Measurements from ENCODE around the gene TRMT10B.
"Not testable (repeated sequence)": the region's sequence is repeated elsewhere in the genome, so short reads cannot be mapped to it uniquely, and the experiment has no call there.

Gene TRMT10B

GRCh38 chr9:37752112-37752511 is 1.5 kb upstream of the TRMT10B start:
- not testable (repeated sequence) for DNase-seq

GRCh38 chr9:37752642-37753488 is 740 bp upstream of the TRMT10B start:
- no peak for DNase-seq

DNA sequence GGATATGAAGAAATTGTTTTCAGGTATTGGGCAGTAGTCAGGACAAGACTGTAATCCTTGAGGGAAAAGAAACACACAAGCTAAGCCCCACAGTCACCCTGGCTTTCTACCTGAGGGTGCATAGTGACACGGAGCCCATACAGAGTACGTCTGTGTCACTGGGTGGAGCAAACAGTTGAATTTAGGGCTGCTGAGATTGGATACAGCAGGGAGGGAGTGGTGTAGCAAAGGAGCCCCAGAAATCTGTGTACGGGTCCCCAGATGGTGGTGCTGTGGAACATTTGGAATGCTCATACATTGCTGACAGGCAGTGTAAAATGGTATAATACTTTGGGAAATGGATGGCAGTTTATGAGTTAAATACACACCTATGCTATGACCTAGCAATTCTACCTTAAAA is 5.1 kb downstream of the TRMT10B start:
- DNase-seq = no peak

DNA sequence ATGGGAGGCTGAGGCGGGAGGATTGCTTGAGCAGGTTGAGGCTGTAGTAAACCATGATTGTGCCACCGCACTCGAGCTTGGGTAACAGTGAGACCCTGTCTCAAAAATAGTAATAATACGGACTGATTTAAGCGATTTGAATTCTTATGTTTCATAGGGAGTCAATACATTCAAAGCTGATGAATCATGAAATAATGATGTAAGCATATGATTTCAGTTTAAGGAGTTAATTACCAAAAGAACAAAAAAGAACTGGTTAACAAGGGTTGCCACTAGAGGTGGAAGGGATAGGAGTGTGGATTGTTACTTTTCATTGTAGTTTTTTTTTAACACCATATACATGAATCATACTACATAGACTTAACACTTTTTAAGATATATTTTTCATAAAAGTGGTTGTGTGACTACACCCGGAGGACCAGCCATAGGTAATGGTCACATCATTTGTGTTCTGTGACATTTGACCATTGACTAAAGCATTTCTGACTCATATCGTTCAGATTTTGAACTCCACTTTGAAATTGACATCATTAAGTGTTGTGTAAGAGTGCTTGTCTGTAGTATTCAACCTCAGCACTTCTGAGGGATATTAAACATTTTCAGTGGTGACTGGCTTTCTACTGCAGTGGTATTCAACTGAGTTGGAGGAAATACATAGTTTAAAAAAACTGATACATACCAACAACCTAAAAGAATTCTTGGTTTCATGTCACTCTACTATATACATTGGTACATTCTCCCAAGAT is 7.0 kb downstream of the TRMT10B start:
- no peak for DNase-seq

GRCh38 chr9:37761511-37761910 is 7.9 kb downstream of the TRMT10B start:
- DNase-seq = no peak

DNA sequence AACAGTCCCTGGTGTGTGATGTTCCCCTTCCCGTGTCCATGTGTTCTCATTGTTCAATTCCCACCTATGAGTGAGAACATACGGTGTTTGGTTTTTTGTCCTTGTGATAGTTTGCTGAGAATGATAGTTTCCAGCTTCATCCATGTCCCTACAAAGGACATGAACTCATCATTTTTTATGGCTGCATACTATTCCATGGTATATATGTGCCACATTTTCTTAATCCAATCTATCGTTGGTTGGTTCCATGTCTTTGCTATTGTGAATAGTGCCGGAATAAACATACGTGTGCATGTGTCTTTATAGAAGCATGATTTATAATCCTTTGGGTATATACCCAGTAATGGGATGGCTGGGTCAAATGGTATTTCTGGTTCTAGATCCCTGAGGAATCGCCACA is 11.7 kb downstream of the TRMT10B start:
- DNase-seq = not testable (repeated sequence)

DNA sequence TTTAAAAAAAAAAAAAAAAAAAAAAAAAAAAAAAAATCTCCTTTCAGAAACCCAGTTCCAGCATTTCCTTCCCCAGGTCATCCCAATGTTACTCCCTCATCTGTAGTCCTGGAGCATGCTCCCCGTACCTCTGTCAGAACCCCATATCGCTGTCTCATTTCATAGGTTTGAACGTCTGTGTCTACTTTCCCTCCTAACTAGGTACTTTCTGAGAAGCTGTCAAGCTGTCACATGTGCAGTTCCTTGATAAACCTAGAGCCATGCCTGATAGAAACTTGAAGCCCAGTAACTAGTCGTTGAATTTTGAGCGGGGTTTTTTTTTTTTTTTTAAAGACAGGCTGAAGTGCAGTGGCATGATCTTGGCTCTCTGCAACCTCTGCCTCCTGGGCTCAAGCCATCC is 15.7 kb downstream of the TRMT10B start:
- DNase-seq = no peak

DNA sequence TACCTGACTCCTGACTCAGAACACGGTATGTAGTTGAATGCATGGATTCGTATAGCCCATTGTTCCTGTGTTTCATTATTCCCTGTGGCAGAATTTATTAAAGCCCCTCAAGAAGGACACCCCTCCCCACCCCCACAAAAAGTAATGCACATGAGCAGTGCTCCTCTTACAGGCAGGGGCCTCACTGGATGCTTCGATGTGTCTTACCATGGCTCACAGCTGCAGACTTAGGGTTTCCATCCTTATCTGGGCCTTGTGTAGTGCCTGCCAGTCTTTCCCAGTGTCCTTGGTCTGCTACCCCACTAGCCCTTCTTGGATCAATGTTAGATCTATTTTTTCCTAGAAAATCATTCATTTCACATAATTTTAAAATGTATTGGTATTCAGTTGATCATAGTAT is 16.4 kb downstream of the TRMT10B start:
- DNase-seq = no peak

DNA sequence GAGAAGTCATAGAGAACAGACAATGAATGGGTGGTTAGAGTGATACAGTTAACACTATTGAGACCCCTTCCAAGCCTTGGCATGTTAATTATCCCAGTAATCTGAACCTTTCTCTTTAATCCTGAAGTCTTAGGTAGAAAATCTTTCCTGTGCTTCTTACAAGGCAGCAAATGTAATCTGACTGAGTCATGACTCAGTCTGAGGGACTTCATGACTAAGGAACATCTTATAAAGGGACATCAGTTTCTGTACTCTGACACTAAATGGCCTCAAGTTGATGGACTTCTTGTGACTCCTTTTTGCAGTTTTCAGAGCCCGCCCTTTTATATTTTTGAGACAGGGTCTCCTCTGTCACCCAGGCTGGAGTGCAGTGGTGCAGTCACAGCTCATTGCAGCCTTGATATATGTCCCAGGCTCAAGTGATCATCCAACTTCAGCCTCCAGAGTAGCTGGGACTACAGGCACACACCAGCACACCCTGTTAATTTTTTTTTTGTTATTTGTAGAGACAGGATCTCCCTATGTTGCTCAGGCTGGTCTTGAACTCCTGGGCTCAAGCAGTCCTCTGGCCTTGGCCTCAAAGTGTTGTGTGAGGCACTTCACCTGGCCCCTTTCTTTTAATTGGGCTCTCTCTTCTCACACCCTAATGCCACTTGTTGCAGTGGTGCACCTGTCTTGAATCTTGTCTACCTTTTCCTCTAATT is 21.8 kb downstream of the TRMT10B start:
- no peak for DNase-seq

DNA sequence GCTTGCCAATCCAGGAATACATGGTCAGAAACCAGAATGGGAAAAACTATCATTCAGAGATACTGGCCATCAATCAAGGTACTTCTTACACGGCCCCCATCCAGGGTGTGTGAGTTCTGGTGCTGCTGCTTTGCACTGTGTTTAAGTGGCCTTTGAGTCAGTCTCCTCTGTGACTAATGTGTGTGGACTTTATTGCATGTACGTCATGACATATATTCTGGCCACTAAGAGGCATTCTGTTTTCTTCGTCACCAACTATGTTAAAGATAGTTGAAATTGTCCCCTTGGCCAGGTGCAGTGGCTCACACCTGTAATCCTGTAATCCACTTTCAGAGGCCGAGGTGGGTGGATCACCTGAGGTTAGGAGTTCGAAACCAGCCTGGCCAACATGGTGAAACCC is 22.7 kb downstream of the TRMT10B start:
- DNase-seq = no peak

DNA sequence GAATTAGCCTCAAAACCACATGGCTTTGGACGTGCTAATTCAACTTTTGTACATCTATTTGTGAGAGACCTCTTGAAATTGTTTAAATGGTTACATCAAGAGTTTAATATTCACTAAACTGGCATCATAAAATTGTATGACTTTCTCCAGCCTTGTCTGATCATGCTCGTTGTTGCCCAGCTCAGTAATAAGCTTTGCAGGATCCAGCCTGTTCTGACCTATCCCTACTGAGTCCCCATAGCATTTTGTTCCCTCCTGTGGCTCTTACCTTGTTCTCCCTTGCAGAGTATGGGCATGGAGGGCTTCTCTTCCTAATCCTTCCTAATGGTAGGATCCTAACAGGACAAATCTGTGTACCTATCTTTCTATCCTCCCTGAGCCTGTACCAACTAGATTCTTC is 24.9 kb downstream of the TRMT10B start:
- no peak for DNase-seq

DNA sequence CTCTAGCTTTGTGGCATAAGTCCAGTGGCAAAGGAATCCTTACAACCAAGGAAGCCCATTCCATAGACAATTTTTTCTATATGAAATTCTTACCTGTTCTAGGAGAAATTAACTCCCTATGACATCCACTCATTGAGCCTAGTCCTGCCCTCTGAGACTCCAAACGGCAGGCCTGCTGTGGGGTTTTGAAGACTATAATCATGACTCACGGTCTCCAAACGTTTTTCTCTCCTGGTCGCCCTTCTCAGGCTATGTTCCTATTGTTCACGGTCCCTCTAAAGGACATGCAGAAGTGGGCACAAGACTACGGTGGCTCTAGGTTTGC is 30.6 kb downstream of the TRMT10B start:
- DNase-seq = no peak

- peak; percentile 89 for DNase-seq
These were observed 31.2 kb downstream of the TRMT10B start, which contains the start of gene EXOSC3 for GRCh38 chr9:37784616-37785483. TSS of gene EXOSC3 (minus strand) at chr9:37785064. CDS start at chr9:37785044, 20 bp downstream.

- DNase-seq = no peak
These were observed 33.5 kb downstream of the TRMT10B start for GRCh38 chr9:37787059-37787458.

DNA sequence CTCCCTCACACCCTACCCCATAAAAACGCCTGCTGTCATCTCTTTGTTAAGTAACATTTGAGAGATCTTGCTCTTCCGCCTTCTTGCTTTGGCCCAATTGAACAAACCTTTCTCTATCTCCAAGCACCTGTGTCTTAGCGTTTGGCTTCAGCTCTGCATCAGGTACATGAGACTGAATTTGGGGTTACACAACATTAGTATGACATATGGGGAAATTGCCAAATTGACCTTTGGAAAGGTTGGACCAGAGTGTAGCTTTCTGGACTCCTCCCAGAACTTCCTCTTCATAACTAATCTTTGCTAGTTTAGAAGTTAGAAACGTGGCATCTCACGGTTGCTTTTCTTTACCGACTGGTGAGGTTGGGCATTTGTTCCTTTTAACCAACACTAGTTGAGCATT is 34.7 kb downstream of the TRMT10B start:
- DNase-seq = no peak

- no peak for DNase-seq
These were observed 36.5 kb downstream of the TRMT10B start for GRCh38 chr9:37790096-37790495.

- DNase-seq = no peak
These were observed 38.5 kb downstream of the TRMT10B start for GRCh38 chr9:37792122-37792521.

- no peak for DNase-seq
These were observed 42.6 kb downstream of the TRMT10B start for GRCh38 chr9:37796232-37796631.

DNA sequence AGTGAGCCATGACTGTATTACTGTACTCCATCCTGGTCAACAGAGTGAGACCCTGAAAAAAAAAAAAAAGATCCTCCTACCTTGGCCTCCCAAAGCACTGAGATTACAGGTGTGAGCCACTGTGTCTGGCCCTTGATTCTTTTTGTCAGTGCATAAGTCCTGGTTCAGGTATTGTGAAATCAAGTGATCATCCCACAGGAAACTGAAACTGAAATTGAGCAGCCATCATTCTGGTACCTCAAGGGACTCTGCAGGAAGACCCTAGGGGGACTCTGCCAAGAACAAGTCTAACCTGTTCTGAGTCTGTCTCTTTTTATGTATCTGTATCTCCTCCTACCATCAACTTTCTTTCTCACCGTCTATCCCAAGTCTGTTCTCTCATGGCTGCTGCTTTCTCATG is 45.1 kb downstream of the TRMT10B start:
- no peak for DNase-seq

GRCh38 chr9:37800631-37801286 is 47.2 kb downstream of the TRMT10B start, which contains the start of gene DCAF10:
TSS of gene DCAF10 (plus strand) at chr9:37800797. CDS start at chr9:37800867, 70 bp downstream.
- peak; percentile 86 for DNase-seq

DNA sequence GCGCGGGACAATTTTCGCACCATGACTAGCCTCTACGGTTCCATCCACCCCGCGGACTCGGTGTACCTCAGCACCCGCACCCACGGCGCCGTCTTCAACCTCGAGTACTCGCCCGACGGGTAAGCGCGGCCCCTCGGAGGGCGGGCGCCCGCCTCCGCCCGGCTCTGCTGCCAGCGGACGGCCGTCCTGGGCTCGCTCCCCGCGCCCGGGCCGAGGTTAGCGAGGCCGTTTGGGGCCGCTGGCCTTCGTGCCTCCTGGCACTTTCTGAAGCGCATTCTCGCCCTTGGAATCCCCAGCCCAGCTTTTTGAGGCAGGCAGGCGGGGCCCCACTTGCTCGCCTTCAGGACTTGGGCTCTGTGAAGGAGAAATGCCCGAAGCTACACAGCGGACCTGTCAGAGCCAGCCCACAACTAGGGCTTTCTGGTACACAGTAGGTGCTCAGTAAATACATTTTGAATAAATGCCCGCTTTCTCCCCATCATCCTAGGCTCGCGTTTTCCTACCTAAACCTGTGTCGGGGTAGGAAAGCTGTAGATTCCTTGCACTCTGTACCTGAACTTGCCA is 47.8 kb downstream of the TRMT10B start:
- no peak for DNase-seq
